OCI-LY7 (cell line): ENCODE measurements around the gene ADM5.

Experiments
- CTCF ChIP-seq: fragments of 200-600 bp; sonication (generic); conservative IDR thresholded peaks from 2 replicates; pipeline ENCODE4 v1.5.1; 2014; ENCODE audit warnings: mild to moderate bottlenecking, antibody characterized with exemption, low read length, moderate library complexity, mixed read lengths
- EZH2phosphoT487 ChIP-seq: fragments of 200-600 bp; sonication (generic); IDR thresholded peaks from 2 replicates; pipeline ENCODE4 v1.6.1; 2018; ENCODE audit warnings: low read depth, borderline replicate concordance, mild to moderate bottlenecking, mixed run types, antibody characterized with exemption, low read length, moderate library complexity, mixed read lengths

GRCh38 chr19:49651820-49652550 lies 37.4 kb upstream of the ADM5 start:
- no peak for TF ChIP-seq CTCF
- TF ChIP-seq EZH2phosphoT487: no peak
